ENCODE data around the gene TGM1.

GRCh38 chr14:24207625-24208024 lies 55.4 kb downstream of the TGM1 start:
- TF ChIP-seq, protein P1, sequence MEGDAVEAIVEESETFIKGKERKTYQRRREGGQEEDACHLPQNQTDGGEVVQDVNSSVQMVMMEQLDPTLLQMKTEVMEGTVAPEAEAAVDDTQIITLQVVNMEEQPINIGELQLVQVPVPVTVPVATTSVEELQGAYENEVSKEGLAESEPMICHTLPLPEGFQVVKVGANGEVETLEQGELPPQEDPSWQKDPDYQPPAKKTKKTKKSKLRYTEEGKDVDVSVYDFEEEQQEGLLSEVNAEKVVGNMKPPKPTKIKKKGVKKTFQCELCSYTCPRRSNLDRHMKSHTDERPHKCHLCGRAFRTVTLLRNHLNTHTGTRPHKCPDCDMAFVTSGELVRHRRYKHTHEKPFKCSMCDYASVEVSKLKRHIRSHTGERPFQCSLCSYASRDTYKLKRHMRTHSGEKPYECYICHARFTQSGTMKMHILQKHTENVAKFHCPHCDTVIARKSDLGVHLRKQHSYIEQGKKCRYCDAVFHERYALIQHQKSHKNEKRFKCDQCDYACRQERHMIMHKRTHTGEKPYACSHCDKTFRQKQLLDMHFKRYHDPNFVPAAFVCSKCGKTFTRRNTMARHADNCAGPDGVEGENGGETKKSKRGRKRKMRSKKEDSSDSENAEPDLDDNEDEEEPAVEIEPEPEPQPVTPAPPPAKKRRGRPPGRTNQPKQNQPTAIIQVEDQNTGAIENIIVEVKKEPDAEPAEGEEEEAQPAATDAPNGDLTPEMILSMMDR (IDR thresholded peaks at IDR 0.05; ENCODE audit: poor library complexity), result no peak
- TF ChIP-seq EZH2 (IDR thresholded peaks at IDR 0.05; ENCODE audit: borderline replicate concordance), result no peak

Data from hepatocyte (in vitro differentiated cells).